Subcutaneous adipose tissue (tissue), 4 donors: ENCODE results near the gene ARIH1. TPM values are rescaled to one million over a fixed set of nuclear protein-coding genes. Genes with fewer than 3 reads are reported as not detected.

Experiments
- CTCF ChIP-seq: fragments of 450-650 bp; IDR thresholded peaks from one replicate; pipeline ENCODE4 v1.5.1; 2016; ENCODE audit warnings: low read depth, mild to moderate bottlenecking, control low read depth, antibody characterized with exemption, moderate library complexity
- total RNA-seq, 4 donors: library from RNA; depleted of rRNA; stranded (reverse); fragments of >200 nt; gene quantifications; one replicate each; pipeline ENCODE4 v1.1.0, GENCODE V29; 2016

ARIH1 gene
- total RNA-seq, 4 donors from 2014 or later, result 44.5 to 91.0 (median 56.5) TPM

- no peak for TF ChIP-seq CTCF
Observed at GRCh38 chr15:72497402-72497801, 23.3 kb downstream of the ARIH1 start.

GRCh38 chr15:72502220-72502809 is 28.2 kb downstream of the ARIH1 start:
- TF ChIP-seq CTCF, result no peak

- no peak for TF ChIP-seq CTCF
Observed at GRCh38 chr15:72503147-72503546, 29.0 kb downstream of the ARIH1 start.

GRCh38 chr15:72507402-72508092 is 33.4 kb downstream of the ARIH1 start:
- TF ChIP-seq CTCF, result no peak

- TF ChIP-seq CTCF, result no peak
Observed at GRCh38 chr15:72509484-72509883, 35.4 kb downstream of the ARIH1 start.

GRCh38 chr15:72511536-72511935 is 37.4 kb downstream of the ARIH1 start:
- TF ChIP-seq CTCF, result no peak

- TF ChIP-seq CTCF, result no peak
Observed at GRCh38 chr15:72515591-72516389, 41.7 kb downstream of the ARIH1 start.
